Measurements from ENCODE around the gene PSMA8.
"Not testable (repeated sequence)": the region's sequence is repeated elsewhere in the genome, so short reads cannot be mapped to it uniquely, and the experiment has no call there.

- TF ChIP-seq REST (tag by site-specific recombination; IDR thresholded peaks at IDR 0.05); ZNF639 (tag by site-specific recombination; IDR thresholded peaks at IDR 0.05); KLF1 (tag by site-specific recombination; IDR thresholded peaks at IDR 0.05); ZNF530 (tag by site-specific recombination; IDR thresholded peaks at IDR 0.05; ENCODE audit: low read depth); CTCF (tag by site-specific recombination; IDR thresholded peaks at IDR 0.05); YY1 (tag by site-specific recombination; IDR thresholded peaks at IDR 0.05); ZBTB21 (tag by site-specific recombination; IDR thresholded peaks at IDR 0.05); ZNF266 (tag by site-specific recombination; IDR thresholded peaks at IDR 0.05; ENCODE audit: low read depth); ZSCAN23 (tag by site-specific recombination; IDR thresholded peaks at IDR 0.05); ZNF518A (tag by site-specific recombination; conservative IDR thresholded peaks at IDR 0.05; ENCODE audit: low read depth); ZNF26 (tag by site-specific recombination; IDR thresholded peaks at IDR 0.05); ZNF670 (tag by site-specific recombination; IDR thresholded peaks at IDR 0.05; ENCODE audit: low read depth); TSHZ1 (tag by site-specific recombination; IDR thresholded peaks at IDR 0.05; ENCODE audit: borderline replicate concordance); ZNF184 (tag by site-specific recombination; IDR thresholded peaks at IDR 0.05): not testable (repeated sequence)
Observed at GRCh38 chr18:26242392-26242791, 108.7 kb downstream of the PSMA8 start.
